MM.1S (cell line): ENCODE measurements around the gene DBF4B.

ENCODE experiments used
- DNase-seq: peaks from one replicate; pipeline ENCODE4 v3.0.0-alpha.2; 2015
- H2AFZ ChIP-seq: fragments of 300-600 bp; sonication (generic); 2 replicates; pipeline ENCODE4 v1.6.0; 2016; ENCODE audit warnings: antibody characterized with exemption, low read length
- H3F3A ChIP-seq: fragments of 300-600 bp; sonication (generic); 2 replicates; pipeline ENCODE4 v1.6.1; 2016; ENCODE audit warnings: mild to moderate bottlenecking, antibody characterized with exemption, low read length, moderate library complexity, mixed read lengths; ENCODE audit not compliant: insufficient read depth
- H3K27ac ChIP-seq: fragments of 300-600 bp; sonication (generic); 2 replicates; pipeline ENCODE4 v1.5.1; 2016; ENCODE audit warnings: mild to moderate bottlenecking, low read length
- H3K27me3 ChIP-seq: fragments of 300-600 bp; sonication (generic); replicated peaks from 2 replicates; pipeline ENCODE4 v1.6.0; 2016; ENCODE audit warnings: low read length; ENCODE audit not compliant: insufficient read depth
- H3K36me3 ChIP-seq: fragments of 300-600 bp; sonication (generic); replicated peaks from 2 replicates; pipeline ENCODE4 v1.6.1; 2016; ENCODE audit warnings: mild to moderate bottlenecking, low read length, mixed read lengths; ENCODE audit not compliant: insufficient read depth
- H3K4me1 ChIP-seq: fragments of 300-600 bp; sonication (generic); 2 replicates; pipeline ENCODE4 v1.6.1; 2016; ENCODE audit warnings: low read length, mixed read lengths
- H3K4me2 ChIP-seq: fragments of 300-600 bp; sonication (generic); 2 replicates; pipeline ENCODE4 v1.6.0; 2016; ENCODE audit warnings: low read depth, low read length
- H3K4me3 ChIP-seq: fragments of 300-600 bp; sonication (generic); 2 replicates; pipeline ENCODE4 v1.5.1; 2016; ENCODE audit warnings: low read length, mixed read lengths
- H3K79me2 ChIP-seq: fragments of 300-600 bp; sonication (generic); 2 replicates; pipeline ENCODE4 v1.6.1; 2016; ENCODE audit warnings: mixed run types, low read length, mixed read lengths
- H3K9ac ChIP-seq: fragments of 300-600 bp; sonication (generic); 2 replicates; pipeline ENCODE4 v1.6.1; 2016; ENCODE audit warnings: low read length, mixed read lengths
- H3K9me2 ChIP-seq: fragments of 300-600 bp; sonication (generic); replicated peaks from 2 replicates; pipeline ENCODE4 v1.6.1; 2016; ENCODE audit warnings: mild to moderate bottlenecking, low read length, mixed read lengths; ENCODE audit not compliant: insufficient read depth
- H3K9me3 ChIP-seq: fragments of 300-600 bp; sonication (generic); replicated peaks from 2 replicates; pipeline ENCODE4 v1.6.1; 2016; ENCODE audit warnings: mild to moderate bottlenecking, low read length, mixed read lengths; ENCODE audit not compliant: insufficient read depth
- H4K20me1 ChIP-seq: fragments of 300-600 bp; sonication (generic); 2 replicates; pipeline ENCODE4 v1.6.1; 2016; ENCODE audit warnings: mild to moderate bottlenecking, low read length, moderate library complexity, mixed read lengths; ENCODE audit not compliant: insufficient read depth
- EZH2 ChIP-seq: fragments of 300-600 bp; sonication (generic); optimal IDR thresholded peaks from 2 replicates; pipeline ENCODE3; 2017; ENCODE audit warnings: low read depth, mild to moderate bottlenecking, antibody characterized with exemption, low read length, mixed read lengths
- EZH2phosphoT487 ChIP-seq: fragments of 300-600 bp; sonication (generic); IDR thresholded peaks from 2 replicates; pipeline ENCODE4 v1.6.1; 2018; ENCODE audit warnings: antibody characterized with exemption, low read length
- TF ChIP-seq, protein P1 (sequence below): fragments of 300-600 bp; sonication (generic); IDR thresholded peaks from 2 replicates; pipeline ENCODE4 v1.5.1; 2016; ENCODE audit warnings: antibody characterized with exemption, low read length, mixed read lengths

DBF4B gene

GRCh38 chr17:44775136-44775837 is 66.8 kb downstream of the DBF4B start:
- no peaks in the 10 kb centered on the region for H3K79me2 ChIP-seq
- 0 out of 2 replicates have a peak, but pooled peaks cover 6% of the 10 kb centered on the region for H3K27me3 ChIP-seq
- peak overlapping the region; percentile 93 for H2AFZ ChIP-seq
- H4K20me1 ChIP-seq = no peaks in the 10 kb centered on the region
- no peaks in the 10 kb centered on the region for H3K9me2 ChIP-seq
- H3K4me1 ChIP-seq = peaks cover 6% of the 10 kb centered on the region; the same call in 1 of the 2 replicates
- H3K27ac ChIP-seq = peak overlapping the region; percentile 12; the same call in 1 of the 2 replicates
- no peak for TF ChIP-seq EZH2phosphoT487
- TF ChIP-seq EZH2 = no peak
- TF ChIP-seq, protein P1, sequence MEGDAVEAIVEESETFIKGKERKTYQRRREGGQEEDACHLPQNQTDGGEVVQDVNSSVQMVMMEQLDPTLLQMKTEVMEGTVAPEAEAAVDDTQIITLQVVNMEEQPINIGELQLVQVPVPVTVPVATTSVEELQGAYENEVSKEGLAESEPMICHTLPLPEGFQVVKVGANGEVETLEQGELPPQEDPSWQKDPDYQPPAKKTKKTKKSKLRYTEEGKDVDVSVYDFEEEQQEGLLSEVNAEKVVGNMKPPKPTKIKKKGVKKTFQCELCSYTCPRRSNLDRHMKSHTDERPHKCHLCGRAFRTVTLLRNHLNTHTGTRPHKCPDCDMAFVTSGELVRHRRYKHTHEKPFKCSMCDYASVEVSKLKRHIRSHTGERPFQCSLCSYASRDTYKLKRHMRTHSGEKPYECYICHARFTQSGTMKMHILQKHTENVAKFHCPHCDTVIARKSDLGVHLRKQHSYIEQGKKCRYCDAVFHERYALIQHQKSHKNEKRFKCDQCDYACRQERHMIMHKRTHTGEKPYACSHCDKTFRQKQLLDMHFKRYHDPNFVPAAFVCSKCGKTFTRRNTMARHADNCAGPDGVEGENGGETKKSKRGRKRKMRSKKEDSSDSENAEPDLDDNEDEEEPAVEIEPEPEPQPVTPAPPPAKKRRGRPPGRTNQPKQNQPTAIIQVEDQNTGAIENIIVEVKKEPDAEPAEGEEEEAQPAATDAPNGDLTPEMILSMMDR = no peak
- peak; percentile 99 for DNase-seq
- no peaks in the 10 kb centered on the region for H3K9me3 ChIP-seq
- peaks cover 5% of the 10 kb centered on the region for H3F3A ChIP-seq
- H3K36me3 ChIP-seq = no peaks in the 10 kb centered on the region
- H3K4me3 ChIP-seq = peak overlapping the region; percentile 65
- H3K4me2 ChIP-seq = peak overlapping the region; percentile 91
- H3K9ac ChIP-seq = peak overlapping the region; percentile 45; the same call in 1 of the 2 replicates

DNA sequence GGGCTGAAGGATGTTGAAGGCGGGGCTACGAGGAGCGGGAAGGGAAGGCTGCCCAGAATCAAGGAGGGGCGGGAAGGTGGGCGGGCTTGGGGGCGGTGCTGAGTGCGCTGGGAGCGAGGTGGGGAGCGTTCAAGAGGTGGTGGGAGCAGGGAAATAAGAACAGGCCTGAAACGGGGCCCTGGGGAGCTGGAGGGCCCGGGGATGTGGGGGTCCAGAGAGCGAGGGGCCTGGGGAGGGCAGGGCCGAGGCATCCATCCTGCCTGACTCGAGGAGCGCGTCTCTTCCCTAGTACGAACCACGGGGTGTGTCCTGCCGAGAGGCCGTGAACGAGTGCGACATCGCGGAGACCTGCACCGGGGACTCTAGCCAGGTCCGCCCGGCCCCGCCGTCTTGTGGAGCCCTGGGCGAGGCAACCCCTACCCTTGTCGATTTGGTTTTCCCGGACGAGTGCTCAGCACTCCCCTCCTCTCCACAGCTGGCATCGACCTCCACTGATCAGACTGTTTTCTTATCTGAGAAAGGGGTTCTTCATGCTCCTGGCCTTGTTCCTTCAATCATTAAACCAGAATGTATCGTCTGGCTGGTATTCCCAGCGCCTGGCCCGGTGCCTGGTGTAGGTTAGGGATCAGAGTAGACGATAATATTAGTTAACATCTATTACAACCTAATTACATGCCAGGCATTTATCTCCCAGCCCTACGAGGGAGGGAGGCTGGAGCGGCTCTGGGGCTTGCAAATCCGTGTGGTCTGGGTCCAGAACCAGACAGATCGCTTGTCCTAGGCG is 67.6 kb downstream of the DBF4B start:
- peaks cover 5% of the 10 kb centered on the region for H3F3A ChIP-seq
- H3K9me3 ChIP-seq = no peaks in the 10 kb centered on the region
- no peaks in the 10 kb centered on the region for H3K36me3 ChIP-seq
- peak overlapping the region; percentile 38; the same call in 1 of the 2 replicates for H3K9ac ChIP-seq
- no peaks in the 10 kb centered on the region for H4K20me1 ChIP-seq
- DNase-seq = no peak
- H2AFZ ChIP-seq = peak overlapping the region; percentile 60
- TF ChIP-seq EZH2phosphoT487 (no peak), EZH2 (no peak)
- TF ChIP-seq, protein P1 = no peak
- no peaks in the 10 kb centered on the region for H3K79me2 ChIP-seq
- no peaks in the 10 kb centered on the region for H3K9me2 ChIP-seq
- H3K4me2 ChIP-seq = peak overlapping the region; percentile 91
- peak overlapping the region; percentile 64 for H3K4me3 ChIP-seq
- H3K27ac ChIP-seq = no peak overlapping the region
- peaks cover 6% of the 10 kb centered on the region; the same call in 1 of the 2 replicates for H3K4me1 ChIP-seq
- 0 out of 2 replicates have a peak, but pooled peaks cover 6% of the 10 kb centered on the region for H3K27me3 ChIP-seq

GRCh38 chr17:44776628-44777393 is 68.3 kb downstream of the DBF4B start:
- no peak overlapping the region; the same call in 1 of the 2 replicates for H3K9ac ChIP-seq

More at GRCh38 chr17:44776628-44777393, 68.3 kb downstream of the DBF4B start:
- TF ChIP-seq EZH2 (no peak), EZH2phosphoT487 (no peak)
- TF ChIP-seq, protein P1 = no peak
- peak overlapping the region; percentile 91; the same call in 1 of the 2 replicates for H3K4me2 ChIP-seq
- H2AFZ ChIP-seq = no peak overlapping the region
- H3K79me2 ChIP-seq = no peaks in the 10 kb centered on the region
- H3K9me3 ChIP-seq = no peaks in the 10 kb centered on the region
- H3K27ac ChIP-seq = no peak overlapping the region
- H3K36me3 ChIP-seq = no peaks in the 10 kb centered on the region
- no peak for DNase-seq
- no peaks in the 10 kb centered on the region for H3K9me2 ChIP-seq
- H3K4me3 ChIP-seq = no peak overlapping the region
- peaks cover 6% of the 10 kb centered on the region; the same call in 1 of the 2 replicates for H3K4me1 ChIP-seq
- no peaks in the 10 kb centered on the region for H3K27me3 ChIP-seq
- peaks cover 5% of the 10 kb centered on the region for H3F3A ChIP-seq
- H4K20me1 ChIP-seq = no peaks in the 10 kb centered on the region
